Measurements from ENCODE around the gene C10orf143. TPM values are rescaled to one million over a fixed set of nuclear protein-coding genes. Genes with fewer than 3 reads are reported as not detected.

Gene C10orf143
- polyA plus RNA-seq, 2 of the 4 experiments (the other 2 are of a cell fraction): 1.2 to 1.6 TPM

GRCh38 chr10:130040351-130040750 is 70.3 kb downstream of the C10orf143 start (continued):
- no peak for TF ChIP-seq HMGXB4 (CRISPR knock-in tag; IDR thresholded peaks at IDR 0.05; ENCODE audit: borderline replicate concordance)
- no peak for TF ChIP-seq HES2 (IDR thresholded peaks at IDR 0.05)
- no peak for TF ChIP-seq CHD4 (IDR thresholded peaks at IDR 0.05; ENCODE audit: borderline replicate concordance)
- no peak for TF ChIP-seq FOSL2 (IDR thresholded peaks at IDR 0.05)
- TF ChIP-seq FOSL2 (CRISPR knock-in tag; IDR thresholded peaks at IDR 0.05): no peak
- TF ChIP-seq ATOH8 (CRISPR knock-in tag; IDR thresholded peaks at IDR 0.05; ENCODE audit: low read depth): no peak

GRCh38 chr10:130039141-130039540 is 71.5 kb downstream of the C10orf143 start:
- DNase-seq (ENCODE audit: low read depth in 1 of 2, low spot score in 1 of 2): no peak
- H3K4me3 ChIP-seq: no peak overlapping the region
- ChIA-PET CTCF (no interaction called here), POLR2A (no interaction called here)
- FAIRE-seq: no peak
- no peaks in the 10 kb centered on the region for H3K9me3 ChIP-seq
- H3K4me1 ChIP-seq: no peaks in the 10 kb centered on the region
- H3K27ac ChIP-seq: no peak overlapping the region
- 8% methylated on average over 5 of the region's 9 CpGs for WGBS (ENCODE audit: missing lambda C conversion rate)
- TF ChIP-seq FOSB (CRISPR knock-in tag; IDR thresholded peaks at IDR 0.05) (no peak), EP300 (IDR thresholded peaks at IDR 0.05) (no peak), BHLHE40 (IDR thresholded peaks at IDR 0.05; ENCODE audit: low read depth, low read length) (no peak), RFX5 (IDR thresholded peaks at IDR 0.05) (no peak), NFE2L2 (conservative IDR thresholded peaks at IDR 0.05; ENCODE audit: low read length) (no peak), REST (IDR thresholded peaks at IDR 0.05) (no peak), ATOH8 (CRISPR knock-in tag; IDR thresholded peaks at IDR 0.05; ENCODE audit: low read depth) (no peak), HOXB13 (CRISPR knock-in tag; IDR thresholded peaks at IDR 0.05; ENCODE audit: low read depth) (no peak)
- H3K4me2 ChIP-seq: no peak overlapping the region
- no peak for ATAC-seq

- ATAC-seq: no peak
- FAIRE-seq: no peak
- no peak for TF ChIP-seq CHD2 (IDR thresholded peaks at IDR 0.05; ENCODE audit: low read length, partially characterized antibody)
- no peak for TF ChIP-seq POLR2AphosphoS2 (conservative IDR thresholded peaks at IDR 0.05; ENCODE audit: low read length)
- no peak for TF ChIP-seq ELK1 (IDR thresholded peaks at IDR 0.05; ENCODE audit: low read depth, low read length)
- TF ChIP-seq MYC (IDR thresholded peaks at IDR 0.05; ENCODE audit: borderline replicate concordance, low read length): no peak
- TF ChIP-seq E2F6 (IDR thresholded peaks at IDR 0.05; ENCODE audit: borderline replicate concordance, low read depth): no peak
- TF ChIP-seq HMGXB4 (CRISPR knock-in tag; IDR thresholded peaks at IDR 0.05; ENCODE audit: borderline replicate concordance): no peak
- Histone ChIP-seq H3K9me3 (no peaks in the 10 kb centered on the region), H3K4me3 (no peak overlapping the region), H3K27ac (no peak overlapping the region), H3K4me1 (no peaks in the 10 kb centered on the region), H3K4me2 (no peak overlapping the region)
- ChIA-PET CTCF (no interaction called here), POLR2A (no interaction called here)
- WGBS (ENCODE audit: missing lambda C conversion rate): 35% methylated on average over 3 of the region's 8 CpGs
- no peak for DNase-seq (ENCODE audit: low read depth in 1 of 2, low spot score in 1 of 2)
These were observed 72.0 kb downstream of the C10orf143 start for GRCh38 chr10:130038611-130039109.
